ENCODE measurements around the gene SHISAL2A.

SHISAL2A gene

GRCh38 chr1:52623812-52624211, 9.2 kb upstream of the SHISAL2A start:
- no peak for DNase-seq

GRCh38 chr1:52627028-52627427, 5.9 kb upstream of the SHISAL2A start:
- DNase-seq = no peak

GRCh38 chr1:52628614-52629324, 4.2 kb upstream of the SHISAL2A start:
- no peak for DNase-seq

- no peak for DNase-seq
Measured at GRCh38 chr1:52629325-52629643, 3.7 kb upstream of the SHISAL2A start.

- no peak for DNase-seq
Measured at GRCh38 chr1:52629667-52630066, 3.3 kb upstream of the SHISAL2A start.

GRCh38 chr1:52631759-52632331, 1.1 kb upstream of the SHISAL2A start:
- no peak for DNase-seq

- DNase-seq = peak in 1 of 2 experiments; percentile 32
Measured at GRCh38 chr1:52633291-52633754, 355 bp downstream of the SHISAL2A start.

GRCh38 chr1:52634111-52634510, 1.1 kb downstream of the SHISAL2A start:
- DNase-seq = no peak

- DNase-seq = no peak
Measured at GRCh38 chr1:52635321-52636089, 2.5 kb downstream of the SHISAL2A start.

- no peak for DNase-seq
Measured at GRCh38 chr1:52636721-52637695, 4.0 kb downstream of the SHISAL2A start.

GRCh38 chr1:52637946-52638345, 5.0 kb downstream of the SHISAL2A start:
- no peak for DNase-seq

- DNase-seq = peak; percentile 44 to 83
Measured at GRCh38 chr1:52640697-52641096, 7.7 kb downstream of the SHISAL2A start.

- DNase-seq = no peak
Measured at GRCh38 chr1:52641307-52641706, 8.3 kb downstream of the SHISAL2A start.

- no peak for DNase-seq
Measured at GRCh38 chr1:52645261-52645660, 12.3 kb downstream of the SHISAL2A start.

- no peak for DNase-seq
Measured at GRCh38 chr1:52651904-52652303, 18.9 kb downstream of the SHISAL2A start.

GRCh38 chr1:52653207-52653849, 20.4 kb downstream of the SHISAL2A start:
- no peak for DNase-seq

GRCh38 chr1:52654063-52654462, 21.1 kb downstream of the SHISAL2A start:
- DNase-seq = no peak

- no peak for DNase-seq
Measured at GRCh38 chr1:52657702-52658101, 24.7 kb downstream of the SHISAL2A start.

GRCh38 chr1:52658795-52659194, 25.8 kb downstream of the SHISAL2A start:
- no peak for DNase-seq

GRCh38 chr1:52659356-52659755, 26.4 kb downstream of the SHISAL2A start:
- no peak for DNase-seq

GRCh38 chr1:52659851-52660596, 27.1 kb downstream of the SHISAL2A start:
- DNase-seq = no peak

GRCh38 chr1:52660807-52661206, 27.8 kb downstream of the SHISAL2A start:
- no peak for DNase-seq
